Measurements from ENCODE around the gene U2SURP. TPM values are rescaled to one million over a fixed set of nuclear protein-coding genes. Genes with fewer than 3 reads are reported as not detected.
"Not testable (repeated sequence)": the region's sequence is repeated elsewhere in the genome, so short reads cannot be mapped to it uniquely, and the experiment has no call there.

The U2SURP gene
- total RNA-seq, 2 experiments from 2014 or later = 208 to 248 TPM

DNA sequence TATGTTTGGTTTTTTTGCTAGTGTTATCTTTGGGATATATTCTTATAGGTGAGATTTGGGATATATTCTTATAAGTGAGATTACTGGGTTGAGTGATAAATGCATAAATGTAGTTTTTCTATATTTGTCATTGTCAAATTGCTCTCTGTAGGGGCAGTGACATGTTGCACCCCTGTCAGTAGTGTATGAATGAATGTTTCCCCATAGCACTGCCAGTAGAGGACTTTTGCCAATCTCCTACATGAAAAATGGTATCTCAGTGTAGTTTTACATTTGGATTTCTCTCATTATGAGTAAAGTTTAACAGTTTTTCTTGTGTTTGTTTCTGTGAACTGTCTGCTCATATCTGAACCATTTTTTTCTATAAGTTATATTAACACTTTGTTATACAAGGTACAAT is 13.6 kb downstream of the U2SURP start:
- CTCF ChIA-PET = interaction anchor here (1.1 to 6.7 kb wide), 7 partner anchors 8 to 25 kb away, joined by 3 to 45 read pairs (median 4); partner anchors contain the start of gene U2SURP
- DNase-seq (no peak), ATAC-seq (peak; percentile 66)
- no peaks in the 10 kb centered on the region for H3K27me3 Mint-ChIP-seq
- peaks cover 43% of the 10 kb centered on the region for H3K36me3 Mint-ChIP-seq (ENCODE audit: low read depth)
- intact Hi-C loops (cut with DNase I, micrococcal nuclease) = loop anchor here (2.0 to 5.0 kb wide), 2 partner anchors 37 to 40 kb away; no protein-coding TSS in a partner anchor
- POLR2A ChIA-PET = no interaction called here
- no peak overlapping the region for H3K4me3 Mint-ChIP-seq
- no peaks in the 10 kb centered on the region for H3K9me3 Mint-ChIP-seq (ENCODE audit: low read depth)
- H3K27ac Mint-ChIP-seq = peak overlapping the region; percentile 11
- H3K4me1 Mint-ChIP-seq = peaks cover 39% of the 10 kb centered on the region

DNA sequence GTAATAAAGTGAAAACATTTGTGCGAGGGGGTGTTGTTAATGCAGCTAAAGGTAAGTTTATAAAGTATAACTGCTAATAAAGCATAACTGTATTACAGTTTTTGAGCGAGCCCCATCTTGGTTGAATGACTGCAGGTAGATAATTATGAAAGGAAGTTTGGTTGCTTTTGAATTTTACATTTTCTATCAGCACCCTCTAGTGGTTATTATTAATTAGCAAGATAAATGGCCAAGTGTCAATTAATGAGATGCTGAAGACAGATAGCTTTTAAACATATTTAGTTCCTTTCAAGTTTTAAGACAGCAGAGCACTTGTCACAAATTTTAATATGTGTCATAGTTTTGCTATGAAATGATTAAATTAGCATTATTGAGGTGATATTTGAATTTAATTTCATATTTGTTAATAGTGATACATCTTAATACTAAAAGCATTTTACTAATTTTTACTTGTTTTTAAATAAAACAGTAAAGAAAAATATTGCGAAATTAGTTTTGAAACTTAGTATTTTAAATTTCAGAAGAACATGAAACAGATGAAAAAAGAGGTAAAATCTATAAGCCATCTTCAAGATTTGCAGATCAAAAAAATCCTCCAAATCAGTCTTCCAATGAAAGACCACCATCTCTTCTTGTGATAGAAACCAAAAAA is 15.1 kb downstream of the U2SURP start:
- no peak for DNase-seq
- no peaks in the 10 kb centered on the region for H3K9me3 Mint-ChIP-seq (ENCODE audit: low read depth)
- no peak overlapping the region for H3K27ac Mint-ChIP-seq
- H3K4me1 Mint-ChIP-seq = peaks cover 24% of the 10 kb centered on the region
- ChIA-PET CTCF (interaction anchor here (0.9 to 6.7 kb wide), 8 partner anchors 9 to 108 kb away, joined by 3 to 45 read pairs (median 4); partner anchors contain the start of gene U2SURP), POLR2A (no interaction called here)
- H3K27me3 Mint-ChIP-seq = no peaks in the 10 kb centered on the region
- no peak for ATAC-seq
- no peak overlapping the region for H3K4me3 Mint-ChIP-seq
- intact Hi-C loops (cut with DNase I, micrococcal nuclease) = loop anchor here in 1 of 2 experiments (2.0 kb wide), 1 partner anchor 14 kb away; no protein-coding TSS in a partner anchor
- peaks cover 53% of the 10 kb centered on the region for H3K36me3 Mint-ChIP-seq (ENCODE audit: low read depth)

DNA sequence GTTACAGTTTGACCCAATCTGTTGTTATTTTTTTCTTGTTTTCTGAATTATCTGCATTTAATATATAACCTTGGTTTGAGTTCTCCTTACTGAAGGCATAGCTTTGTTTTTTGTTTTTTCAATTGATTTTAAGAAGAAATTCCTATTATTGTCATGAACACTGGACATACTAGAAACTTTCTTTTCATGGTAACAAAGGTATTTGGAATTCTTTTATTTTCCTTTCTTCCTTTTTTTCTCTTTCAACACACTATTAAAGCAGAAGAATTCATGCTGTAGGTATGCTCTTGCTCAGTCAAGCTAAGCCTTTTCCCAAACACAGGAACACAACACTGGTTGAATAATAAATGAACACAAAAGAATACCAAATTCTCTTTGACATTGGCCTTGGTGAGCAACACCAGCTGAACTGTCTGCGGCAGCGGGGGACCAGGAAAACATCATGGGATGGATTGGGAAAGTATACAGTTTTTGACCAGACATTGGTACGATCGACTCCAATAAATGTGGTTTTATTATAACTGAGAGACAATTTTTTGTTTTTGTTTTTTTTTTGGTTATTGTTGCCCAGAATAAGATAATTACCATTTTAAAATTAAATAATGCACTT is 23.1 kb downstream of the U2SURP start:
- Mint-ChIP-seq H3K36me3 (ENCODE audit: low read depth) (peaks cover 72% of the 10 kb centered on the region), H3K4me1 (no peaks in the 10 kb centered on the region), H3K9me3 (ENCODE audit: low read depth) (no peaks in the 10 kb centered on the region), H3K27ac (no peak overlapping the region), H3K27me3 (no peaks in the 10 kb centered on the region), H3K4me3 (no peak overlapping the region)
- no peak for ATAC-seq
- intact Hi-C loops (cut with DNase I, micrococcal nuclease) = loop anchor here in 1 of 2 experiments (2.0 kb wide), 1 partner anchor 26 kb away; no protein-coding TSS in a partner anchor
- CTCF ChIA-PET = interaction anchor here (1.0 to 1.9 kb wide), 5 partner anchors 9 to 18 kb away, joined by 3 to 10 read pairs (median 4); no protein-coding TSS in a partner anchor
- no peak for DNase-seq
- POLR2A ChIA-PET = no interaction called here

DNA sequence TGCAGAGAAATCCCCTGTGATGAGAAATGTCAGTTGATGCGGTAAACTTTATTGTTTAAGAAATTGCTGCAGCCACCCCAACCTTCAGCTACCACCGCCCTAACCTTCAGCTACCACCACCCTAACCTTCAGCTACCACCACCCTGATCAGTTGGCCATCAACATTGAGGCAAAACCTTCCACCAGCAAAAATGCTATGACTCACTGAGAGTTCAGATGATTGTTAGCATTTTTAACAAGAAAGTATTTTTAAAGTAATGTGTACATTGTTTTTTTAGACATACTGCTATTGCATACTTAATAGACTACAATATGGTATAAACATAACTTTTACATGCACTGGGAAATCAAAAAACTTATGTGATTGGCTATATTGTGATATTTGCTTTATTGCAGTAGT is 30.0 kb downstream of the U2SURP start:
- Mint-ChIP-seq H3K27me3 (no peaks in the 10 kb centered on the region), H3K36me3 (ENCODE audit: low read depth) (peaks cover 53% of the 10 kb centered on the region), H3K27ac (no peak overlapping the region), H3K4me3 (no peak overlapping the region), H3K4me1 (peaks cover 4% of the 10 kb centered on the region), H3K9me3 (ENCODE audit: low read depth) (no peaks in the 10 kb centered on the region)
- DNase-seq = no peak
- ChIA-PET CTCF (interaction anchor here (0.6 to 4.6 kb wide), 4 partner anchors 10 to 403 kb away, joined by 3 to 20 read pairs (median 5); no protein-coding TSS in a partner anchor), POLR2A (interaction anchor here (0.6 kb wide), 1 partner anchor 633 kb away, joined by 8 read pairs; no protein-coding TSS in a partner anchor)
- no peak for ATAC-seq
- intact Hi-C loops (cut with DNase I, micrococcal nuclease) = no loop called here

DNA sequence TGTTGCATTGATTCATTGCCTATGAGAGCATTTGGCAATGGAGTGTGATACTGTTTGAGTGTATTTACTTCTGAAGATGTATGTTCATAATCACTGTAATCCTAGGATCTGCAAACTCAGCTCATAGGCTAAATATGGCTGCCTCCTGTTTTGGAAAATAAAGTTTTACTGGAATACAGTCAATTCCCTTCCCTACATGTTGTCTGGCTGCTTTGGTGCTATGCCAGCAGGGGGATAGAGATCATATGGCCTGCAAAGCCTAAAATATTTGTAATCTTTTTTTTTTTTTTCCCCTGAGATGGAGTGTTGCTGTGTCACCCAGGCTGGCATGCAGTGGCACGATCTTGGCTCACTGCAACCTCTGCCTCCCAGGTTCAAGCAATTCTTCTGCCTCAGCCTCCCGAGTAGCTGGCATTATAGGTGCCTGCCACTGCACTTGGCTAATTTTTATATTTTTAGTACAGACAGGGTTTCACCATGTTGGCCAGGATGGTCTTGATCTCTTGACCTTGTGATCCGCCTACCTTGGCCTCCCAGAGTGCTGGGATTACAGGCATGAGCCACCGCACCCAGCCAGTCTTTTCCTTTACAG is 30.5 kb downstream of the U2SURP start:
- H3K27me3 Mint-ChIP-seq; ATAC-seq; DNase-seq; H3K4me1 Mint-ChIP-seq; POLR2A ChIA-PET; H3K4me3 Mint-ChIP-seq; H3K27ac Mint-ChIP-seq; intact Hi-C loops (cut with DNase I, micrococcal nuclease); H3K9me3 Mint-ChIP-seq (ENCODE audit: low read depth): not testable (repeated sequence)
- CTCF ChIA-PET = interaction anchor here (0.9 to 4.6 kb wide), 3 partner anchors 9 to 19 kb away, joined by 3 to 20 read pairs (median 5); no protein-coding TSS in a partner anchor
- peaks cover 55% of the 10 kb centered on the region for H3K36me3 Mint-ChIP-seq (ENCODE audit: low read depth)

DNA sequence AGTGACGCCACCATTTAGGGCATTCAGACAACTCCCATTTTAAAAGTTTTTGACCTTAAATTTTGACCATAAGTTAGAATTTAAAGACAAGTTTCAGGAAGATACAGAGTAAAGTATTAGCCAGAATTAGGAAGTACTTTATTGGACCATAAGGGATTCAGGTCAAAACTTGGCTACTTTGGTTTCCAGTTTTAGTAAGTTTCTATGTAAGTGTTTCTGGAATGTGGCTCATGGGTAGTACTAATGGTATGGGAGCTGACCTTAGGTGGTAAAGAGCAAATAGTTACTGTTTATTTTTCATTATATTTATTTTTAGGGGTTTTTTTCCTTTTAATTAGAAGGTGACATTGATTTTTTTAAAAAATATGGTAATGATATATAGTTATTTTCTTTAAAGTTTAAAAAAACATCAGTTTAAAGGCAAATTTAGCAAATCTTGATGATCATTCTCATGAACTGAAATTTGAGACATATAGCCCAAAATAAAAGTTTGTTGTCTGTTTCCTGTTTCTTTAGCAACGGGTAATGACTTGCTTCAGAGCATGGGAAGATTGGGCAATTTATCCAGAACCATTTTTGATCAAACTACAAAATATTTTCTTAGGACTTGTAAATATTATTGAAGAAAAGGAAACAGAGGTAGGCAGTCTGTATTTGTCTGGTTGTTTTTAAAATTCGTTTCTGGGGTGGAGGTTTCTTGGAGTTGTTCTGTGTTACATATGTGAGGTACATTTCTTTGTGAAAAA is 34.3 kb downstream of the U2SURP start:
- intact Hi-C loops (cut with DNase I, micrococcal nuclease) = no loop called here
- Mint-ChIP-seq H3K9me3 (ENCODE audit: low read depth) (no peaks in the 10 kb centered on the region), H3K27me3 (no peaks in the 10 kb centered on the region), H3K27ac (peak overlapping the region; percentile 52), H3K4me1 (peaks cover 6% of the 10 kb centered on the region), H3K36me3 (ENCODE audit: low read depth) (peaks cover 37% of the 10 kb centered on the region), H3K4me3 (no peak overlapping the region)
- DNase-seq (no peak), ATAC-seq (no peak)
- ChIA-PET POLR2A (no interaction called here), CTCF (no interaction called here)

DNA sequence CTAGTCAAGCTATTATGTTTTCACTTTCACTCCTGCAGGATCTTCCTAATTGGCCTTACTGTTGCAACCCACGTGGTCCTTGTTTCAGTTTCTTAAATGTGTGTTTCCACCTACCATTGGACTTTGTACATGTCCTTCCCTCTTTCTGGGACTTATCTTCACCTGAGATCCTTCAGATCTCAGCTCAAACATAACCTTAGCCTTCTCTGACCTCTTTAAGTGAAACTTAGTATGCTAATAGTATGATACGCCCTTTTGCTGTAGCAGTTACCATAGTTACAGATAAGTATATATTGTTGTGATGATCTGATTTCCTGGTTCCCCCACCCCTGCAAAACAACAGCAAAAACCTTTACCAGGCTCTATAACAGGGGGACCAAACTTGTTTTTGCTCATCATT is 35.2 kb downstream of the U2SURP start:
- Mint-ChIP-seq H3K27me3 (no peaks in the 10 kb centered on the region), H3K4me3 (no peak overlapping the region), H3K4me1 (peaks cover 6% of the 10 kb centered on the region), H3K9me3 (ENCODE audit: low read depth) (no peaks in the 10 kb centered on the region), H3K27ac (peak overlapping the region; percentile 8), H3K36me3 (ENCODE audit: low read depth) (peaks cover 34% of the 10 kb centered on the region)
- ATAC-seq (peak; percentile 16), DNase-seq (no peak)
- intact Hi-C loops (cut with DNase I, micrococcal nuclease) = no loop called here
- POLR2A ChIA-PET = no interaction called here
- CTCF ChIA-PET = interaction anchor here (0.6 to 1.3 kb wide), 5 partner anchors 8 to 638 kb away, joined by 3 to 4 read pairs (median 4); no protein-coding TSS in a partner anchor

DNA sequence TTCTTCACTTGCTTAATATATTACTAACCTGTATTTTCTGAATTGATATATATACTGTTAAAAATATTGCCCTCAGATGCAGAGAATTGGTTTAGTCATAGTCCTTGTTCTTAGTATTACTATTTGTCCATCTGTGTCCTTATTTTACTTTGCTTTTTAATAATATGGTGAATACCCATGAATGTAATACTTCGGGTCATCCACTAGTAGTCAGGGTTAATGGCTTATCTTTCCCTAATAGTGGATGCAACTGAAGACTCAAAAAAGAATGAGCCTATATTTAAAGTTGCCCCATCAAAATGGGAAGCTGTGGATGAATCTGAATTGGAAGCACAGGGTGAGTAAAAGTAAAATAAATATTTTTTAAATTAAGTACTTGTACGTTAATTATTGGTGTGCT is 36.5 kb downstream of the U2SURP start:
- intact Hi-C loops (cut with DNase I, micrococcal nuclease) = no loop called here
- CTCF ChIA-PET = interaction anchor here (0.9 to 1.3 kb wide), 5 partner anchors 10 to 152 kb away, joined by 3 to 4 read pairs (median 4); no protein-coding TSS in a partner anchor
- H3K9me3 Mint-ChIP-seq (ENCODE audit: low read depth) = no peaks in the 10 kb centered on the region
- H3K4me1 Mint-ChIP-seq = peaks cover 6% of the 10 kb centered on the region
- peaks cover 33% of the 10 kb centered on the region for H3K36me3 Mint-ChIP-seq (ENCODE audit: low read depth)
- H3K27ac Mint-ChIP-seq = no peak overlapping the region
- no peak for DNase-seq
- POLR2A ChIA-PET = no interaction called here
- H3K4me3 Mint-ChIP-seq = no peak overlapping the region
- ATAC-seq = no peak
- no peaks in the 10 kb centered on the region for H3K27me3 Mint-ChIP-seq

DNA sequence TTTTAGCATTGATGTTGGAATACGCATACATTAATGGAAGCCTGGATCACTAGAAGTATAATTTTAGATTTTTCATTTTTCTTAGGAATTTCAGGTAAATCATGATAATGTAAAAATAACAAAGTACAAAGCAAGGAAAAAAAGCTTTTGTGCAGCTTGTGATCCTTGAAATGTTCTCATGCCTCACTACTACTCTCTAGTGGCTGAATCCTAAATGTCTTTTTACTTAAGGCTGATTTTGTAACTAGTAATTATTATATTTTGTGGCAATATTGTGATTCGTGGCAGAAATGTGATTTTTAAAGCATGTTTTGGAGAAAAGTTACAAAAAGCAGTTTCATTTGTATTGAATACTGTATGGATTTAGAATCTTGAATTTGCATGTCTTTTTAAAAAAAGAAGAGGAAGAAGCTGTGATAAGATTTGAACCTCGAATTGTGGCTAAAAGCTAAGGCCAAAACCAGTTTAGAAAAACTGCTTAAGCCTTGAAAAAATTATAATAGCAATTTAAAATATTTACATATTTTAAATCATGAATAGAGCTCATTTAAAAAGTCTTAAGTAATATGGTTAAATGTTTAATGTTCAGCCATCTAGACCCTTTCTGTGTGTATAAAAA is 39.0 kb downstream of the U2SURP start:
- H3K4me3 Mint-ChIP-seq = no peak overlapping the region
- no peak for DNase-seq
- intact Hi-C loops (cut with DNase I, micrococcal nuclease) = no loop called here
- no peak for ATAC-seq
- POLR2A ChIA-PET = no interaction called here
- H3K27me3 Mint-ChIP-seq = no peaks in the 10 kb centered on the region
- CTCF ChIA-PET = interaction anchor here (0.6 to 3.0 kb wide), 9 partner anchors 9 to 634 kb away, joined by 3 to 20 read pairs (median 3); no protein-coding TSS in a partner anchor
- H3K36me3 Mint-ChIP-seq (ENCODE audit: low read depth) = peaks cover 36% of the 10 kb centered on the region
- H3K27ac Mint-ChIP-seq = no peak overlapping the region
- no peaks in the 10 kb centered on the region for H3K9me3 Mint-ChIP-seq (ENCODE audit: low read depth)
- peaks cover 6% of the 10 kb centered on the region for H3K4me1 Mint-ChIP-seq

DNA sequence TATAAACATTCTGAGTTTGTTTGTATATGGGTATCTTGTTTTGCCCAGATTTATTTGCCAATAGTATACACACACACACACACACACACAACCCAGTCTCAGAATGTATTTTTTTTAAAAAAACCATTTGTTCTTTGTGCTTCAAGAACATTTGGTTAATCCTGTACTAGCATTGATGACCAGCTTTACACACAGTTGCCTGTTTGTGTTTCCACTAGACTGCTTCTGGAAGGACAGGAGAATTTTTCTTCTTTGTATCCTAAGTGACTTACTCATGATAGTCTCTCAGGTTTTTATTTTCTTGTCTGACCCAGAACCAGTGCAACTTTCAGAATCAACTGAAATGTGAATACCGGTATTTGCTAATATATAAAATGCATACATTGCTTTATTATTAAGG is 40.5 kb downstream of the U2SURP start:
- Mint-ChIP-seq H3K36me3 (ENCODE audit: low read depth) (peaks cover 33% of the 10 kb centered on the region), H3K4me1 (no peaks in the 10 kb centered on the region), H3K27ac (no peak overlapping the region), H3K27me3 (no peaks in the 10 kb centered on the region), H3K4me3 (no peak overlapping the region), H3K9me3 (ENCODE audit: low read depth) (no peaks in the 10 kb centered on the region)
- ChIA-PET POLR2A (interaction anchor here (0.5 to 0.9 kb wide), 2 partner anchors 41 to 367 kb away, joined by 3 read pairs; partner anchors contain the start of gene U2SURP), CTCF (interaction anchor here (0.5 to 3.0 kb wide), 6 partner anchors 9 to 1093 kb away, joined by 3 to 20 read pairs (median 4); no protein-coding TSS in a partner anchor)
- ATAC-seq = no peak
- intact Hi-C loops (cut with DNase I, micrococcal nuclease) = no loop called here
- DNase-seq = no peak

All from activated CD4-positive, alpha-beta T cell treated with anti-CD3 and anti-CD28 coated beads for 36 hours (primary cell).